ENCODE results near the gene SURF2.
"Not testable (repeated sequence)": the region's sequence is repeated elsewhere in the genome, so short reads cannot be mapped to it uniquely, and the experiment has no call there.

Gene SURF2

DNA sequence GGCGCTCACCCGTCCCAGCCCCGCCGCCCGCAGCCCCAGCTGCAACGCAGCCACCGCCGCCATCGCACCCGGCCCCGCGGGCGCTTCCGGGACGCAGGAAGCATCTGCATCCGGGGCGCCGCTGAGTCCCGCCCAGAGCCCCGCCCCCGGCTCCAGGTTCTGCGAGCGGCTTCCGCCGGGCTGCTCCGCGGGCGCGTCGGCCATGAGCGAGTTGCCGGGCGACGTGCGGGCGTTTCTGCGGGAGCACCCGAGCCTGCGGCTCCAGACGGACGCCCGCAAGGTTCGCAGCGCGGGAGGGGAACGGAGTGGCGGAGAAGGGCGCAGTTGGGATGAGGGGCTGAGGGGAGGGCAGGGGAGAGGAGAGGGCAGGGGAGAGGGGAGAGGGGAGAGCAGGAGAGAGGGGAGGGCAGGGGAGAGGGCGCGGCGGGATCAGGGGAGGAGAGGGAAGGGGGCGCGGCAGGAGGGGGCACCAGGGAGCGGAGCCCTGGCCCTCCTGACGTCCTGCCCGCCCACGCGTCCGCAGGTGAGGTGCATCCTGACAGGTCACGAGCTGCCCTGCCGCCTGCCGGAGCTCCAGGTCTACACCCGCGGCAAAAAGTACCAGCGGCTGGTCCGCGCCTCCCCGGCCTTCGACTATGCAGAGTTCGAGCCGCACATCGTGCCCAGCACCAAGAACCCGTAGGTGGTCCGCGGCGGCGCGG, at the start of gene SURF2, which contains the start of gene SURF1:
Gene SURF2 (plus strand): TSS at position 160 of the 701 bp plus-strand sequence. CDS start 43 bp downstream, at position 203.
Gene SURF1 (minus strand): TSS at position 97 of the 701 bp plus-strand sequence. CDS start 34 bp downstream, at position 63.
- peak within 1 kb of the TSS; percentile 98 for H3K27ac ChIP-seq
- TF ChIP-seq, protein P1, sequence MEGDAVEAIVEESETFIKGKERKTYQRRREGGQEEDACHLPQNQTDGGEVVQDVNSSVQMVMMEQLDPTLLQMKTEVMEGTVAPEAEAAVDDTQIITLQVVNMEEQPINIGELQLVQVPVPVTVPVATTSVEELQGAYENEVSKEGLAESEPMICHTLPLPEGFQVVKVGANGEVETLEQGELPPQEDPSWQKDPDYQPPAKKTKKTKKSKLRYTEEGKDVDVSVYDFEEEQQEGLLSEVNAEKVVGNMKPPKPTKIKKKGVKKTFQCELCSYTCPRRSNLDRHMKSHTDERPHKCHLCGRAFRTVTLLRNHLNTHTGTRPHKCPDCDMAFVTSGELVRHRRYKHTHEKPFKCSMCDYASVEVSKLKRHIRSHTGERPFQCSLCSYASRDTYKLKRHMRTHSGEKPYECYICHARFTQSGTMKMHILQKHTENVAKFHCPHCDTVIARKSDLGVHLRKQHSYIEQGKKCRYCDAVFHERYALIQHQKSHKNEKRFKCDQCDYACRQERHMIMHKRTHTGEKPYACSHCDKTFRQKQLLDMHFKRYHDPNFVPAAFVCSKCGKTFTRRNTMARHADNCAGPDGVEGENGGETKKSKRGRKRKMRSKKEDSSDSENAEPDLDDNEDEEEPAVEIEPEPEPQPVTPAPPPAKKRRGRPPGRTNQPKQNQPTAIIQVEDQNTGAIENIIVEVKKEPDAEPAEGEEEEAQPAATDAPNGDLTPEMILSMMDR (conservative IDR thresholded peaks at IDR 0.05) = peak; percentile 17

- H3K27ac ChIP-seq = no peak overlapping the region
- TF ChIP-seq, protein P1 (conservative IDR thresholded peaks at IDR 0.05) = no peak
These were observed 49.0 kb upstream of the SURF2 start for GRCh38 chr9:133307301-133307700.

DNA sequence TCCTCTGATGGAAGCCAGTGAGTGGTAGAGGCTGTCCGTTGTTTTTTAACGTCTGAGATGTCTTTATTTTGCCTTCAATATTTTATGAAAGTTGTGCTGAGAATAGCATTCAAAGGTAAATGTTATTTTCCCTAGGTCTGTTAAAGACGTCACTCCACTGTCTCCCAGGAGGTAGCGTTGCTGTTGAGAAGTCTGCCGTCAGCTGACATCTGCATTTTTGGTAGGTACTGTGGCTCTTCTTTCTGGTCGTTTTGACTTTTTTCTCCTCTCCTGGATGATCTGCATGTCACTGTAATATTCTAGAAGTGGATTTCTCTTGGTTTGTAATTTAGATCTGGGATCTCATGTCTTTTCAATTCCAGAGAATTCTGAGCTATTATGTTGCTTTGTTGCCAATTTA, 46.7 kb upstream of the SURF2 start:
- TF ChIP-seq, protein P1 (conservative IDR thresholded peaks at IDR 0.05) = no peak
- H3K27ac ChIP-seq = no peak overlapping the region

- no peak overlapping the region for H3K27ac ChIP-seq
- TF ChIP-seq, protein P1 (conservative IDR thresholded peaks at IDR 0.05) = no peak
These were observed 40.4 kb upstream of the SURF2 start for GRCh38 chr9:133315997-133316396.

DNA sequence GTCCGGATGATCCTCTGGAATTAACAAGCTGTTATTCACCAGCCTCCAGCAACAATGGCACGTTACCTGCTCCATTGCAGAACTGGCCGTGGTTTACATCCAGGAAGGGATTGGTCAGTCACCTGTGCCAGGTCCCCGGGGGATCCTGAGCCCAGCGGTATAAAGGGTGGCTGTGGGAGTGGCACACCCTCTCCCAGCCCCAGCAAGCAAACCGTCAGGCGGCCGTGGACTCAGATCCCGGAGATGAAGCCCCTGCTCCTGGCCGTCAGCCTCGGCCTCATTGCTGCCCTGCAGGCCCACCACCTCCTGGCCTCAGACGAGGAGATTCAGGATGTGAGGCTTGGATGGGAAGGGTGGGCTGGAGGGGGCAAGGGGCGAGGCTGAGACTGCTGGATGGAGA, 38.8 kb upstream of the SURF2 start:
- H3K27ac ChIP-seq = not testable (repeated sequence)

DNA sequence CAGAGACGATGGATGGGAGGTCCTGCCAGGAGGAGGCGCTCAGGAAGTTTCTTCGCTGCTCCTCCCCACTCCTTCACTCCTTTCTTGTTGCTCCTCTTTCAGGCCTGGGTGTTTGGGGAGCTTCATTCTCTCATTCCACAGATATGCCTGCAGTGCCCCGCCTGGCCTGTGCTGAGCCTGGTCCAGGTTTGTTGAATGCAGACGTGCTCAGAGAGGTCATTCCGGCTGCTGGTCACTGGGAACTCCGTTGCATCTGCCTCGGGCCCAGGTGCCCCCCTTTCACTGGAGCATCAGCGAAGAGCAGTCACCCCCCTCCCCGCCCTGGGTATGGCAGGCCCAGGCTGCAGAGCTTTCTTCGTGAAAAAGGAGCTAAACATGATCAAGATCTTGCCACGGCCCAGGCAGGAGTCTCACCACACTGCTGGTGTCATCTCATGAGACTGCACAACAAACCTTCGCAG, 35.9 kb upstream of the SURF2 start:
- no peak overlapping the region for H3K27ac ChIP-seq
- TF ChIP-seq, protein P1 (conservative IDR thresholded peaks at IDR 0.05) = no peak

DNA sequence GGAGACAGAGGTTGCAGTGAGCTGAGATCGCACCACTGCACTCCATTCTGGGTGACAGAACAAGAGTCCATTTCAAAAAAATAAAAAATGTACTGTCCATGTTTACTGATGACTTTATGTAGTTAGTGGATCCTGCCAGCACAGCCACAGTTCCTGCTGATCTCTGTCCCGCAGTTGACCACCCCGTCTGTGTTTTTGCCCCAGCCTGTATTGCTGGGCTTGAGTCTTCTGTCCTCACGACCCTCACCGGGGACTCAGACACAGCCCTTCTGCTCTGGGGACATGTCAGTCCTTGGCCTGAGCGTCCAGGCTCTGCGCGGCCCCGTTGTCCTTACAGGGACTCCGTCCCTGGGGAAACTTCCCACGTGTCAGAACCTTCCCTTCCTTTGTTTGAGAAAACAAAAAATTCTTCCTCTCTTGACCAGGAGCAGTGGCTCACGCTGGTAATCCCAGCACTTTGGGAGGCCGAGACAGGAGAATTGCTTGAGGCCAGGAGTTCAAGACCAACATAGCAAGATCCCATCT, 34.9 kb upstream of the SURF2 start:
- H3K27ac ChIP-seq = no peak overlapping the region
- TF ChIP-seq, protein P1 (conservative IDR thresholded peaks at IDR 0.05) = no peak

GRCh38 chr9:133322701-133323100, 33.6 kb upstream of the SURF2 start:
- no peak overlapping the region for H3K27ac ChIP-seq
- TF ChIP-seq, protein P1 (conservative IDR thresholded peaks at IDR 0.05) = no peak

Data from VCaP (cell line).